Measurements from ENCODE around the gene MPDZ.

- TF ChIP-seq CTCF (IDR thresholded peaks at IDR 0.05) (no peak), POLR2A (IDR thresholded peaks at IDR 0.05) (no peak)
These were observed 38.5 kb upstream of the MPDZ start for GRCh38 chr9:13318027-13318426.
